ENCODE data around the gene ADGRA1.

The ADGRA1 gene

DNA sequence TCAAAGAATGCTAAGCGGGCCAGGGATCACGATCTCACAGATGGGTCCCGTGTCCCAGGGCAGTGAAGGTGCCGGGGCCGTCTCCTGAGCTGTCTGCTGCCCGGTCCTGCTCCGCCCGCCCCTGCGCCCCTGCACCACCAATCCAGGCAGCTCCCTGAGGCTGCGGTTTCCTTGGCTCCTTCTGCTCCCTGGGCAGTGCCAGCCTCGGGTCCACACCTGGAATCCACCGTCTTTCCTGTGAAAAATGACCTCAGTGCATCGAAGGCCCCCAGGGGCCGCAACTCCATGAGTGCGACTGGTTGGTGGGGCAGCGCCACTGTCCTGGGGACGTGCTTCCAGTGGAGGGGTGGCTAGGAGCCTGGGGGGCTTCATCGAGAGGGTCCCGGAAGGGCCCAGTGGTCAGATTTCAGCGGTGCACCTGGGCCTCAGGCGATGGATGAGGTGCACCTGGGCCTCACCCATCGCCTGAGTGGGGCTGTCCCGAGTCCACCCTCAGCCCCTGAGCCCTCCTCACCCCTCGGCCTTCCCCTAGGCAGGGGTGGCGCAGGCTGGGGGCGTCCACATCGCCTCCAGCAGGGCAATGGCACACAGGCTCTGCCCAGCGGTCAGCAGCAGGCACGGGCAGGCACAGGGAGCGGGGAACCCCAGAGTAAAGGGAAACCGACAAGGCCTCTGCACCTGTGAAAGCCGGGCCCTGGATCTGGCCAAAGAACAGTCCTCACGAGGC is 27.2 kb downstream of the ADGRA1 start:
- TF ChIP-seq, protein P1, sequence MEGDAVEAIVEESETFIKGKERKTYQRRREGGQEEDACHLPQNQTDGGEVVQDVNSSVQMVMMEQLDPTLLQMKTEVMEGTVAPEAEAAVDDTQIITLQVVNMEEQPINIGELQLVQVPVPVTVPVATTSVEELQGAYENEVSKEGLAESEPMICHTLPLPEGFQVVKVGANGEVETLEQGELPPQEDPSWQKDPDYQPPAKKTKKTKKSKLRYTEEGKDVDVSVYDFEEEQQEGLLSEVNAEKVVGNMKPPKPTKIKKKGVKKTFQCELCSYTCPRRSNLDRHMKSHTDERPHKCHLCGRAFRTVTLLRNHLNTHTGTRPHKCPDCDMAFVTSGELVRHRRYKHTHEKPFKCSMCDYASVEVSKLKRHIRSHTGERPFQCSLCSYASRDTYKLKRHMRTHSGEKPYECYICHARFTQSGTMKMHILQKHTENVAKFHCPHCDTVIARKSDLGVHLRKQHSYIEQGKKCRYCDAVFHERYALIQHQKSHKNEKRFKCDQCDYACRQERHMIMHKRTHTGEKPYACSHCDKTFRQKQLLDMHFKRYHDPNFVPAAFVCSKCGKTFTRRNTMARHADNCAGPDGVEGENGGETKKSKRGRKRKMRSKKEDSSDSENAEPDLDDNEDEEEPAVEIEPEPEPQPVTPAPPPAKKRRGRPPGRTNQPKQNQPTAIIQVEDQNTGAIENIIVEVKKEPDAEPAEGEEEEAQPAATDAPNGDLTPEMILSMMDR (conservative IDR thresholded peaks at IDR 0.05; ENCODE audit: control insufficient read depth, insufficient read depth, low read depth, low read length): no peak
- no peak for DNase-seq (ENCODE audit: low read depth)
- no peak overlapping the region for H3K4me3 ChIP-seq (ENCODE audit: control insufficient read depth, low read depth, low read length)

DNA sequence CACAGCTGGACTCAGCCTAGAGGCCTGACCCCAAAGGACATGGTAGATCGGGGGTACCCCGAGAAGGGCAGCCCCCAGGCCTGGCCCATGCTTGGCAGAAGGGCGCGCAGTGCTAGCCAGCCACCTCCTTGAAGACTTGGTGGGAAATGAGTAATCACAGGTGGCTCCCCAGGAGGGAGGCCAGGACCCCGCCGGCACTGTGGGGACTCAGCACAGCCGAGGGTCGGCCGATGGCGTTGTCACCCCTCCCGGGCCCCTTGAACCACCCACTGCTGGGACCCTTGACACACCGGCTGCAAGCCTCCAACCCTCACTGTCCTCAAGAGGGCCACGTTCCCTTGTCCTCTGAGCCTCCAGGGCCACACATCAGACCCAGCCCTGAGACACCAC is 27.7 kb downstream of the ADGRA1 start:
- TF ChIP-seq, protein P1 (conservative IDR thresholded peaks at IDR 0.05; ENCODE audit: control insufficient read depth, insufficient read depth, low read depth, low read length): no peak
- DNase-seq (ENCODE audit: low read depth): no peak
- no peak overlapping the region for H3K4me3 ChIP-seq (ENCODE audit: control insufficient read depth, low read depth, low read length)

DNA sequence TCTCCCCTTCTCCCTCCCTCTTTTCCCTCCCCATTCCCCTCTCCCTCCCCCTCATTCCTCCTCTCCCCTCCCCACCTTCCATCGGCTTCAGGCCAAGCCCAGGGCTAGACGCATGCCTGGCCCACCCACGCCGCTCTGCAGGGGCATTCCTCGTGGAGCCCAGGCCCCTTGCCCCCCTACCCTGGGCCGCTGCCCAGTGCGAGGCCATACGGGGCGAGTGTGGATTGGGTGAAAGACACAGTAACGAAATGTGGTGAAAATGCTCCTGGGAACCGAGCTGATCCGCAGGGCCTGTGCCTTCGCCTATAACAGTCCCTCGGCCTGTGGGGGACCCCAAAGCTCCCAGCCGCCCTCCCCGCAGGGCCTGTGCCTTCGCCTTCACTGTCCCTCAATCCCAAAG is 28.3 kb downstream of the ADGRA1 start:
- TF ChIP-seq, protein P1 (conservative IDR thresholded peaks at IDR 0.05; ENCODE audit: control insufficient read depth, insufficient read depth, low read depth, low read length): no peak
- H3K4me3 ChIP-seq (ENCODE audit: control insufficient read depth, low read depth, low read length): no peak overlapping the region
- DNase-seq (ENCODE audit: low read depth): no peak

DNA sequence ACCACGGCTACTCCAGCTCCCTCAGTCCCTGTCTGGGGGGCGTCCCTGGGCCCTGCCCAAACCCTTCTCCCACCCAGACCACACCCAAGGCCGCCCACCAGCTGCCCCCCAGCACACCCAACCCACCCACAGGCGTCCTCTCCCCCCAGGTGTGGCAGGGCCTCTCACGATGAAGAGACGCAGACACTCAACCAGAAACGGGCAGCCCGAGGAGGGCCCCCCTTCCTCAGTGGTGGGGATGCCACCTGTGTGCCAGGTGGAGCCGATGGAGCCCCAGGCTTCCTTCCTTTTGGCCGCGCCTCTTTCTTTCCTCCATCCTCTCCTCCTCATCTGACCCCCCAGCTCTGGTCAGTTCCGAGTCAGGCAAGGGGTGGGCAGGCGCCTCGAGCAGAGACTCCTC is 28.7 kb downstream of the ADGRA1 start:
- TF ChIP-seq, protein P1 (conservative IDR thresholded peaks at IDR 0.05; ENCODE audit: control insufficient read depth, insufficient read depth, low read depth, low read length): no peak
- no peak overlapping the region for H3K4me3 ChIP-seq (ENCODE audit: control insufficient read depth, low read depth, low read length)
- DNase-seq (ENCODE audit: low read depth): no peak

DNA sequence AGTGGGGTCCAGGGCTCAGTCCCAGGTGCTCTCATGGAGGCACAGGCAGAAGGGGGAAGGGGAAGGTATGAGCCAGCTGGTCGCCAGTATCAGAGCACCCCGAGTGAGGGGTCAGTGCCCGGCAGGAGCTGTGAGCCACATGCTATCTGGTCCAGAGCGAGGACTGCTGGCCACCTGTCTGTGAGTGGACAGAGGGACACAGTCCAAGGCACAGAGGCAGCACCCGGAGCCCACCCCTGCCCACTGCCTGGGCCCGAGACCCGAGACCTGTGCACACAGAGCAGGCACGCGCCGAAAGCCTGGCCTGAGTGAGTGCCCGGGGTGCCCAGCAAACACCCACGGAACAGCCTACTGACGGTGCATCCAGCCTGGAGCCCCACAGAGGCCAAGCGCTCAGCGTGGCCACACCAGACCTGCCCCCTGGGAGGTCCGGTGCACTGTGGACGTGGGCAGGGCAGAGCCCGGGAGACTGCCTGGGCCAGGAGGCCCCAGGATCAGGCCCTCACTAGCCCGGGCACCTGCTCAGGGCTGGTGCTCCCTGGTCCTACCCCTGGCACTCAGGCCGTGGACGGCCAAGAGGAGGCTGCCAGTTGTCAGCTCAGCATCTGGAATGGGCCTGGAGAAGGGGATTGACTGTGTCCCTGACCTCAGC is 29.4 kb downstream of the ADGRA1 start:
- no peak overlapping the region for H3K4me3 ChIP-seq (ENCODE audit: control insufficient read depth, low read depth, low read length)
- no peak for DNase-seq (ENCODE audit: low read depth)
- TF ChIP-seq, protein P1 (conservative IDR thresholded peaks at IDR 0.05; ENCODE audit: control insufficient read depth, insufficient read depth, low read depth, low read length): no peak

DNA sequence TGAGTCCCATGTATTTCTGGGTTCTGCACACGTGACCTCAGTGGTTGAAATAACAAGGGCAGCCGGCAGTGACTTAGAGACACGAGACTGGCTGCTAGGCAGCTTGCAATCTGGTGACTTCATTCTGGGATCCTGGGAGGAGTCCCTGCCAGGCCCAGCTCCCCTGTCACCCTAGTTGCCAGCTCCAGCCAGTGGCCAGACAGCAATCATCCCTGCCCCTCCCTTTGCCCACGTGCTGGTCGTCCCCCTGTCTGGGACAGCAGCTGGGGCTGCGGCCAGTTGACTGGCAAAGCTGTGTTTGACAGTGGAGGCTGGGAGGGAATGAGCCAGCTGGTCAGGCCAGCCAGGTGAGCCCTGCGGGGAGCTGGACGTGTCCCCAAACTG is 30.0 kb downstream of the ADGRA1 start:
- DNase-seq (ENCODE audit: low read depth): no peak
- TF ChIP-seq, protein P1 (conservative IDR thresholded peaks at IDR 0.05; ENCODE audit: control insufficient read depth, insufficient read depth, low read depth, low read length): no peak
- no peak overlapping the region for H3K4me3 ChIP-seq (ENCODE audit: control insufficient read depth, low read depth, low read length)
